ENCODE results near the gene TEX261.

Gene TEX261

GRCh38 chr2:70981421-70981820, 13.3 kb downstream of the TEX261 start:
- no peak for DNase-seq

- no peak for DNase-seq
Observed at GRCh38 chr2:70979626-70980025, 15.0 kb downstream of the TEX261 start.

- DNase-seq, result no peak
Observed at GRCh38 chr2:70979180-70979488, 15.5 kb downstream of the TEX261 start.

GRCh38 chr2:70978341-70979179, 16.1 kb downstream of the TEX261 start, which contains the start of gene ANKRD53:
Gene ANKRD53, plus strand, starts transcription at chr2:70978630. Its CDS starts 16 bp downstream, at chr2:70978646.
- peak; percentile 35 for DNase-seq

GRCh38 chr2:70977605-70978205, 17.0 kb downstream of the TEX261 start:
- peak; percentile 35 for DNase-seq

GRCh38 chr2:70975237-70975636, 19.4 kb downstream of the TEX261 start:
- DNase-seq, result no peak

- no peak for DNase-seq
Observed at GRCh38 chr2:70974592-70974991, 20.1 kb downstream of the TEX261 start.

- DNase-seq, result no peak
Observed at GRCh38 chr2:70967189-70967588, 27.5 kb downstream of the TEX261 start.

GRCh38 chr2:70966681-70967080, 28.0 kb downstream of the TEX261 start:
- DNase-seq, result no peak

- no peak for DNase-seq
Observed at GRCh38 chr2:70965506-70965905, 29.2 kb downstream of the TEX261 start.

GRCh38 chr2:70964596-70965386, 29.9 kb downstream of the TEX261 start:
- peak; percentile 13 for DNase-seq

GRCh38 chr2:70964133-70964532, 30.5 kb downstream of the TEX261 start:
- no peak for DNase-seq

GRCh38 chr2:70962885-70963878, 31.5 kb downstream of the TEX261 start:
- DNase-seq, result no peak

- DNase-seq, result no peak
Observed at GRCh38 chr2:70962211-70962884, 32.3 kb downstream of the TEX261 start.

- DNase-seq, result no peak
Observed at GRCh38 chr2:70961648-70961994, 33.1 kb downstream of the TEX261 start.

- no peak for DNase-seq
Observed at GRCh38 chr2:70960833-70961647, 33.6 kb downstream of the TEX261 start.

GRCh38 chr2:70959851-70960832, 34.5 kb downstream of the TEX261 start:
- no peak for DNase-seq

- no peak for DNase-seq
Observed at GRCh38 chr2:70959271-70959761, 35.4 kb downstream of the TEX261 start.

GRCh38 chr2:70958759-70959158, 35.9 kb downstream of the TEX261 start:
- DNase-seq, result no peak

- no peak for DNase-seq
Observed at GRCh38 chr2:70957798-70958197, 36.9 kb downstream of the TEX261 start.
